ENCODE measurements around the gene COMMD8.

- TF ChIP-seq CTCF (IDR thresholded peaks at IDR 0.05) (no peak), POLR2A (IDR thresholded peaks at IDR 0.05) (no peak)
These were observed 7.6 kb upstream of the COMMD8 start for GRCh38 chr4:47471064-47471463.
